GM19099 (cell line): ENCODE measurements around the gene CLPTM1.

ENCODE experiments used
- POLR2A ChIP-seq: IDR thresholded peaks from 3 replicates; pipeline ENCODE4 v1.6.1; 2011; ENCODE audit warnings: low read depth; ENCODE audit not compliant: insufficient read length; ENCODE audit errors: extremely low read depth

Gene CLPTM1

DNA sequence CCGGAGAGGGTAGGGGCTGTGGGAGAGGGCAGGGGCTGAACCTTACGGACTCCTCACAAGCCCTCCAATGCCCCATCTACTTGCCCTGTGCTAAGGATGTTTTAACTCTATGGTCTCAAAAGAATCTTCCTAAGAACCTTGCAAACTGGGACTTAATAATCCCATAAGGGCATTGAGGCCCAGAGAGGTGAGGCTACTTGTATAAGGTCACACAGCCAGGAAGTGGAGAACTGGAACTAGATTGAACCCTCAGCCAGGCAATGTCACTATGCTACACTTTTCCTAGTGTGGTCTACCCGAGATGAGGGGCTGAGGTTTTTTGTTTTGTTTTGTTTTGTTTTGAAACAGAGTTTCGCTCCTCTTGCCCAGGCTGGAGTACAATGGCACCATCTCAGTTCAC lies 23.6 kb upstream of the CLPTM1 start:
- TF ChIP-seq POLR2A = no peak

GRCh38 chr19:44939668-44940067 lies 15.5 kb upstream of the CLPTM1 start:
- no peak for TF ChIP-seq POLR2A

GRCh38 chr19:44942067-44942571 lies 13.1 kb upstream of the CLPTM1 start, which contains the start of gene APOC4:
TSS of gene APOC4 (plus strand) at chr19:44942237. CDS start at chr19:44942278, 41 bp downstream.
- no peak for TF ChIP-seq POLR2A

- TF ChIP-seq POLR2A = peak; percentile 33
Observed at GRCh38 chr19:44943801-44944249, 11.4 kb upstream of the CLPTM1 start.

DNA sequence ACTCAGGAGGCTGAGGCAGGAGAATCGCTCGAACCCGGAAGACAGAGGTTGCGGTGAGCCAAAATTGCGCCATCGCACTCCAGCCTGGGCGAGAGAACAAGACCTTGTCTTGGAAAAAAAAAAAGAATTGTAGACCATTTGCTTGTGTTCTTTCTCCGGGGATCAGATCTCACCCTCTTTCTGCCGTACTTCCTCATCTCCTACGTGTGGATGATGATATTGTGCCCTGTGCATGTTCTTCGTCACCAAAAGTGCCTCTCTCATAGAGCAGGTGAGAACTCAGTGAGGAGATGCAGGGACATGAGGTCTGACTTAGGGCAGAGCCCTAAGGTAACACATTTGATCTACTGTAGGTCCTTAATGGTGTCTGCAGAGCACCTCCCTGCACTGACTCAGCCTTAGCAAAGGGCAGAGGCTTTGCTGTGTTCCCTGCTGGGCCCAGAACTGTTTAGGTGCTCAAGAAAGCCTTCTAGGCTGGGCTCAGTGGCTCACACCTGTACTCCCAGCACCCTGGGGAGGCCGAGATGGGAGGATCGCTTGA lies 8.1 kb upstream of the CLPTM1 start:
- no peak for TF ChIP-seq POLR2A

DNA sequence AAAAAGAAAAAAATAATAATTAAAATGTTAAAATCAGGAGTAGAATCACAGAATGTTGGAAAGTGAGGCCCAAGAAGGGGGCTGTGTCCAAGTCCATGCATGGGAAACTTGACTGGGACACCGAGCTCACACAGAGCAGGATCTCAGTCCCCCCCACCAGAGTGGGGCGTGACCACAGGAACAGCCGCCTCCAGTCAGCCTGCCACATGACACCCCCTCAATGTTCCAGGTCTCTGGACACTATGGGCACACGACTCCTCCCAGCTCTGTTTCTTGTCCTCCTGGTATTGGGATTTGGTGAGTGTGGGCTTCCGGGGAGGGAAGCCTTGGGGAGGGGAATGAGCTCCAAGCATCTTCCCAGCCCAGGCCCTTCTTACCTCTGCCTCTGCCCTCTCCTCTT lies 6.9 kb upstream of the CLPTM1 start:
- no peak for TF ChIP-seq POLR2A

DNA sequence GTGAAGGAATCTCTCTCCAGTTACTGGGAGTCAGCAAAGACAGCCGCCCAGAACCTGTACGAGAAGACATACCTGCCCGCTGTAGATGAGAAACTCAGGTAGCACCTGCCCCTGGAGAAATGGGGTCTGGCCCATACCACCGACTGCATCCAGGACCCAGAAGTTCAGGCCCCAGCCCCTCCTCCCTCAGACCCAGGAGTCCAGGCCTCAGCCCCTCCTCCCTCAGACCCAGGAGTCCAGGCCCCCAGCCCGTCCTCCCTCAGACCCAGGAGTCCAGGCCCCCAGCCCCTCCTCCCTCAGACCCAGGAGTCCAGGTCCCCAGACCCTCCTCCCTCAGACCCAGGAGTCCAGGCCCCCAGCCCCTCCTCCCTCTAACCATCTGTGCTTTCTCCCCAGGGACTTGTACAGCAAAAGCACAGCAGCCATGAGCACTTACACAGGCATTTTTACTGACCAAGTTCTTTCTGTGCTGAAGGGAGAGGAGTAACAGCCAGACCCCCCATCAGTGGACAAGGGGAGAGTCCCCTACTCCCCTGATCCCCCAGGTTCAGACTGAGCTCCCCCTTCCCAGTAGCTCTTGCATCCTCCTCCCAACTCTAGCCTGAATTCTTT lies 6.3 kb upstream of the CLPTM1 start:
- TF ChIP-seq POLR2A = no peak

DNA sequence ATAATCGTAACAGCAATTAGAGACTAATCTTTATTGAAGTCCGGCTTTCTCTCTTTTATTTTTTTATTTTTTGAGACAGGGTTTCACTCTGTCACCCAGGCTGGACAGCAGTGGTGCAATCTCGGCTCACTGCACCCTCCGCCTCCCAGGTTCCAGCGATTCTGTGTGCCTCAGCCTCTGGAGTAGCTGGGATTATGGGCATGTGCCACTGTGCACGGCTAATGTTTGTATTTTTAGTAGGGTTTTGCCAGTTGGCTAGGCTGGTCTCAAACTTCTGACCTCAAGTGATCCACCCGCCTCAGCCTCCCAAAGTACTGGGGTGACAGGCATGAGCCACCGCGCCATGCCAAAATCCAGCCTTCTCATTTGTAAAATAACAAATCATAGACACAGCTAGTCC lies 5.6 kb upstream of the CLPTM1 start:
- TF ChIP-seq POLR2A = no peak

- no peak for TF ChIP-seq POLR2A
Observed at GRCh38 chr19:44951179-44952159, 3.7 kb upstream of the CLPTM1 start.

DNA sequence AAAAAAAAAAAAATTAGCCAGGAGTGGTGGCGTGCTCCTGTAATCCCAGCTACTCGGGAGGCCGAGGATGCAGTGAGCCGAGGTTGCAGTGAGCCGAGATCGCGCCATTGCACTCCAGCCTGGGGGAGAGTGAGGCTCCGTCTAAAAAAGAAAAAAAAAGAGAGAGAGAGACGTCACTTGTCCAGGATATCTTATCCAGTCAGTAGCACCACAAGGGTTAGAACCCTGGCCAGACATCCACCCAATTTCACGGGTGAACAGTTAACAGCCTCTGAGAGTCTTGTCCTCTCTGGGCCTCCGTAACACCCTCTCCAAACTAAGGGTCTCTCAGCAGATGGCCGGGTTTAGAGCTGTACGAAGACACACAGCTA lies 917 bp upstream of the CLPTM1 start:
- no peak for TF ChIP-seq POLR2A

DNA sequence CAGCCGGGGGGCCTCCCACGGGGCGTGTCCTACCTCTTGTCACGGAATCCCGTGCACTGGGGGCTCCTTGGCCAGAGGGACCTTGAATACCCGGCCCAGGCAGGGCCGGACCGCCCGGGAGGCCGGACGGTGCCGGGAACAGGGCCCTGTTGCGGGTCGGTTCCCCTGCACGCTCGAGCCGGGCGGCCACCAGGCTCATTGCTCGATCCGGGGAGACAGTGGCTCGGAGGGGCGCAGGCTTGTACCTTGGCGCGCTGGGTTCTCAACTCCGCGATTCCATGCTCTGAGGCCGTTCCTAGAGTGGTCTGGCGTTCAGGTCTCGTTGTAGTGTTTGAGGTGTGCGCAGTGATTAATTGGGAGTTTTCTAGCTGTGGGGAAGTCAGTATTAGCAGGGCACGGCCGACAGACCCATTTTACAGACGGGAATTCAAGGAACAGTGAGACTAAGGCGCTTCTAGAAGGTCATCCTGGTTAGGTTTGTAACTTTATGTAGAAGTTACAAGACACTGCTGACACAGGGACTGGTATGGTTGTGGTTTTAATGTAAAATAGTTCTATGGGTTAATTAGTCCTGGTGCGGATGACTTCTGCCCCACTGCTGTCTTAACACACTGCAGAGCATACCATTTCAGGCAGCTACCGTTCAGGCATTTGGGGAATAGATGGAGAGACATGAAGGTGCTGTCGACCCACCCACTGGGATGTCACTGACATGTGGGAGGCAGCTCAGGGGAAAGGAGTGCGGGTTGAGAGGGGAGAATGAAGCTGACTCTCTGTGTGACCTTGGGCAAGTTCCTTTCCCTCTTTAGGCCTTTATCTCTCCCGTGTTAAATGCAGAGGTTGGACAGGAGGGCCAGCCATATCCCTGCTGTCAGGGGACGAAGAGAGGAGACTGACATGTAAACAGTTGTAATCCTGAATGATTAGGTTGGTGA lies 592 bp downstream of the CLPTM1 start:
- no peak for TF ChIP-seq POLR2A

- no peak for TF ChIP-seq POLR2A
Observed at GRCh38 chr19:44957526-44957925, 2.3 kb downstream of the CLPTM1 start.

GRCh38 chr19:44958090-44958489 lies 2.9 kb downstream of the CLPTM1 start:
- TF ChIP-seq POLR2A = no peak

- TF ChIP-seq POLR2A = no peak
Observed at GRCh38 chr19:44959691-44960090, 4.5 kb downstream of the CLPTM1 start.

- no peak for TF ChIP-seq POLR2A
Observed at GRCh38 chr19:44960906-44961728, 5.9 kb downstream of the CLPTM1 start.
